ENCODE results near the gene IPCEF1.
"Not testable (repeated sequence)": the region's sequence is repeated elsewhere in the genome, so short reads cannot be mapped to it uniquely, and the experiment has no call there.

The IPCEF1 gene

GRCh38 chr6:154246723-154247118 lies 109.9 kb downstream of the IPCEF1 start:
- no peak for TF ChIP-seq CTCF (IDR thresholded peaks at IDR 0.05; ENCODE audit: low read depth, low read length)
- Histone ChIP-seq H3K9me3 (ENCODE audit: severe bottlenecking) (no peaks in the 10 kb centered on the region), H3K27ac (no peak overlapping the region; the same call in 1 of the 2 replicates), H3K4me3 (ENCODE audit: low read depth, low read length) (peak overlapping the region; percentile 49), H3K36me3 (no peaks in the 10 kb centered on the region), H3K27me3 (ENCODE audit: insufficient read depth, low read depth, severe bottlenecking) (no peaks in the 10 kb centered on the region)
- no peak for DNase-seq

- Histone ChIP-seq H3K36me3 (no peaks in the 10 kb centered on the region), H3K9me3 (ENCODE audit: severe bottlenecking) (no peaks in the 10 kb centered on the region), H3K27me3 (ENCODE audit: insufficient read depth, low read depth, severe bottlenecking) (no peaks in the 10 kb centered on the region), H3K4me3 (ENCODE audit: low read depth, low read length) (no peak overlapping the region), H3K27ac (no peak overlapping the region)
- no peak for DNase-seq
- TF ChIP-seq CTCF (IDR thresholded peaks at IDR 0.05; ENCODE audit: low read depth, low read length), result no peak
These were observed 111.1 kb downstream of the IPCEF1 start for GRCh38 chr6:154245506-154245905.

- no peak for TF ChIP-seq CTCF (IDR thresholded peaks at IDR 0.05; ENCODE audit: low read depth, low read length)
- H3K9me3 ChIP-seq (ENCODE audit: severe bottlenecking), result no peaks in the 10 kb centered on the region
- H3K27ac ChIP-seq, result no peak overlapping the region
- no peak overlapping the region for H3K4me3 ChIP-seq (ENCODE audit: low read depth, low read length)
- no peaks in the 10 kb centered on the region for H3K36me3 ChIP-seq
- no peaks in the 10 kb centered on the region for H3K27me3 ChIP-seq (ENCODE audit: insufficient read depth, low read depth, severe bottlenecking)
- DNase-seq, result no peak
These were observed 112.5 kb downstream of the IPCEF1 start for GRCh38 chr6:154243793-154244750.

- no peak for TF ChIP-seq CTCF (IDR thresholded peaks at IDR 0.05; ENCODE audit: low read depth, low read length)
- H3K27me3 ChIP-seq (ENCODE audit: insufficient read depth, low read depth, severe bottlenecking), result no peaks in the 10 kb centered on the region
- no peaks in the 10 kb centered on the region for H3K9me3 ChIP-seq (ENCODE audit: severe bottlenecking)
- H3K36me3 ChIP-seq, result no peaks in the 10 kb centered on the region
- no peak for DNase-seq
- no peak overlapping the region for H3K27ac ChIP-seq
- H3K4me3 ChIP-seq (ENCODE audit: low read depth, low read length), result no peak overlapping the region
These were observed 113.8 kb downstream of the IPCEF1 start for GRCh38 chr6:154242617-154243357.

- Histone ChIP-seq H3K9me3 (ENCODE audit: severe bottlenecking) (no peaks in the 10 kb centered on the region), H3K4me3 (ENCODE audit: low read depth, low read length) (no peak overlapping the region), H3K36me3 (no peaks in the 10 kb centered on the region), H3K27me3 (ENCODE audit: insufficient read depth, low read depth, severe bottlenecking) (no peaks in the 10 kb centered on the region), H3K27ac (no peak overlapping the region)
- DNase-seq, result no peak
- TF ChIP-seq CTCF (IDR thresholded peaks at IDR 0.05; ENCODE audit: low read depth, low read length), result no peak
These were observed 115.0 kb downstream of the IPCEF1 start for GRCh38 chr6:154241581-154241980.

GRCh38 chr6:154241061-154241460 lies 115.5 kb downstream of the IPCEF1 start:
- not testable (repeated sequence) for H3K36me3 ChIP-seq; H3K27me3 ChIP-seq (ENCODE audit: insufficient read depth, low read depth, severe bottlenecking); H3K27ac ChIP-seq; H3K4me3 ChIP-seq (ENCODE audit: low read depth, low read length); H3K9me3 ChIP-seq (ENCODE audit: severe bottlenecking); DNase-seq
